ENCODE data around the gene SLPI.

Gene SLPI

GRCh38 chr20:45269754-45270270, 15.4 kb upstream of the SLPI start:
- no peak for DNase-seq (ENCODE audit: low read depth)

GRCh38 chr20:45269056-45269455, 14.7 kb upstream of the SLPI start:
- DNase-seq (ENCODE audit: low read depth) = no peak

- DNase-seq (ENCODE audit: low read depth) = no peak
Observed at GRCh38 chr20:45268531-45268930, 14.2 kb upstream of the SLPI start.

GRCh38 chr20:45266977-45267376, 12.6 kb upstream of the SLPI start:
- no peak for DNase-seq (ENCODE audit: low read depth)

GRCh38 chr20:45263556-45264266, 9.3 kb upstream of the SLPI start:
- DNase-seq (ENCODE audit: low read depth) = no peak

- DNase-seq (ENCODE audit: low read depth) = no peak
Observed at GRCh38 chr20:45258664-45259063, 4.3 kb upstream of the SLPI start.

GRCh38 chr20:45258259-45258658, 3.9 kb upstream of the SLPI start:
- no peak for DNase-seq (ENCODE audit: low read depth)

GRCh38 chr20:45257711-45258110, 3.3 kb upstream of the SLPI start:
- no peak for DNase-seq (ENCODE audit: low read depth)

GRCh38 chr20:45257161-45257560, 2.8 kb upstream of the SLPI start:
- no peak for DNase-seq (ENCODE audit: low read depth)

- no peak for DNase-seq (ENCODE audit: low read depth)
Observed at GRCh38 chr20:45253261-45253660, 1.1 kb downstream of the SLPI start.

GRCh38 chr20:45251884-45252560, 2.3 kb downstream of the SLPI start:
- no peak for DNase-seq (ENCODE audit: low read depth)

GRCh38 chr20:45248609-45249008, 5.8 kb downstream of the SLPI start:
- no peak for DNase-seq (ENCODE audit: low read depth)

GRCh38 chr20:45247865-45248264, 6.5 kb downstream of the SLPI start:
- DNase-seq (ENCODE audit: low read depth) = no peak

GRCh38 chr20:45246109-45246508, 8.3 kb downstream of the SLPI start:
- DNase-seq (ENCODE audit: low read depth) = no peak

- DNase-seq (ENCODE audit: low read depth) = no peak
Observed at GRCh38 chr20:45238139-45238538, 16.2 kb downstream of the SLPI start.

GRCh38 chr20:45235995-45236394, 18.4 kb downstream of the SLPI start:
- no peak for DNase-seq (ENCODE audit: low read depth)

GRCh38 chr20:45230631-45231030, 23.7 kb downstream of the SLPI start:
- DNase-seq (ENCODE audit: low read depth) = no peak

- no peak for DNase-seq (ENCODE audit: low read depth)
Observed at GRCh38 chr20:45229264-45230056, 24.9 kb downstream of the SLPI start.

- DNase-seq (ENCODE audit: low read depth) = no peak
Observed at GRCh38 chr20:45226287-45226686, 28.1 kb downstream of the SLPI start.

- DNase-seq (ENCODE audit: low read depth) = no peak
Observed at GRCh38 chr20:45223136-45223535, 31.2 kb downstream of the SLPI start.

- no peak for DNase-seq (ENCODE audit: low read depth)
Observed at GRCh38 chr20:45221076-45221475, 33.3 kb downstream of the SLPI start, which contains the start of gene SEMG2. TSS of gene SEMG2 (plus strand) at chr20:45221373. CDS start at chr20:45221390, 17 bp downstream.

GRCh38 chr20:45218636-45219035, 35.7 kb downstream of the SLPI start:
- no peak for DNase-seq (ENCODE audit: low read depth)

- DNase-seq (ENCODE audit: low read depth) = no peak
Observed at GRCh38 chr20:45218124-45218523, 36.2 kb downstream of the SLPI start.

Measured in HS-5 (cell line).